Right lung (tissue), 5 donors: ENCODE data around the gene FOXO6. TPM values are rescaled to one million over a fixed set of nuclear protein-coding genes. Genes with fewer than 3 reads are reported as not detected.
A peak's percentile ranks its signal among the peaks of the same experiment; 100 is the strongest.

Experiments used
- DNase-seq, 2 donors: peaks; one replicate each; pipeline ENCODE4 v3.0.0-alpha.2; 2013
- polyA plus RNA-seq, 5 donors: library from polyadenylated mRNA; unstranded; fragments of 120-200 nt; gene quantifications; one replicate each; pipeline versions ENCODE4 v1.2.1 to v1.2.3, GENCODE V29; 2013; ENCODE audit warnings: inconsistent platforms in 1 of 5, low replicate concordance in 1 of 5; ENCODE audit not compliant: insufficient read length in 5 of 5, insufficient read depth in 1 of 5

FOXO6 gene
- polyA plus RNA-seq, 5 donors, result 1.3 to 4.3 (median 2.1) TPM

- DNase-seq, result peak in 1 of 2 donors; percentile 37
Observed at GRCh38 chr1:41365772-41366454, 4.7 kb downstream of the FOXO6 start.

- no peak for DNase-seq
Observed at GRCh38 chr1:41366455-41367287, 5.4 kb downstream of the FOXO6 start.

- DNase-seq, result no peak
Observed at GRCh38 chr1:41367288-41367642, 6.0 kb downstream of the FOXO6 start.

- no peak for DNase-seq
Observed at GRCh38 chr1:41368366-41368765, 7.1 kb downstream of the FOXO6 start.

- DNase-seq, result no peak
Observed at GRCh38 chr1:41368801-41369200, 7.6 kb downstream of the FOXO6 start.

- no peak for DNase-seq
Observed at GRCh38 chr1:41369531-41369930, 8.3 kb downstream of the FOXO6 start.

GRCh38 chr1:41370225-41370624, 9.0 kb downstream of the FOXO6 start:
- no peak for DNase-seq

GRCh38 chr1:41370756-41371420, 9.7 kb downstream of the FOXO6 start:
- no peak for DNase-seq

GRCh38 chr1:41371630-41372599, 10.7 kb downstream of the FOXO6 start:
- DNase-seq, result no peak

GRCh38 chr1:41372600-41372993, 11.4 kb downstream of the FOXO6 start:
- DNase-seq, result no peak

GRCh38 chr1:41373373-41373772, 12.1 kb downstream of the FOXO6 start:
- DNase-seq, result no peak

- no peak for DNase-seq
Observed at GRCh38 chr1:41374711-41375110, 13.5 kb downstream of the FOXO6 start.

- DNase-seq, result no peak
Observed at GRCh38 chr1:41377397-41377796, 16.2 kb downstream of the FOXO6 start.

GRCh38 chr1:41378222-41378621, 17.0 kb downstream of the FOXO6 start:
- no peak for DNase-seq

- DNase-seq, result no peak
Observed at GRCh38 chr1:41378999-41379737, 17.9 kb downstream of the FOXO6 start.

- DNase-seq, result no peak
Observed at GRCh38 chr1:41379738-41380130, 18.5 kb downstream of the FOXO6 start.

- DNase-seq, result no peak
Observed at GRCh38 chr1:41380195-41380594, 19.0 kb downstream of the FOXO6 start.

GRCh38 chr1:41380979-41381691, 19.9 kb downstream of the FOXO6 start:
- no peak for DNase-seq

- DNase-seq, result no peak
Observed at GRCh38 chr1:41381692-41382479, 20.7 kb downstream of the FOXO6 start.
